K562 (cell line): Measurements from ENCODE around the gene APOBEC3A. TPM values are rescaled to one million over a fixed set of nuclear protein-coding genes. Genes with fewer than 3 reads are reported as not detected.
A peak's percentile ranks its signal among the peaks of the same experiment; 100 is the strongest.

ENCODE experiments used
- ATAC-seq: fragments of 200-7000 bp; cut with Tn5 transposase; 3 replicates; pipeline ENCODE4 v1.9.1; 2020; ENCODE audit warnings: moderate library complexity
- BruUV-seq: library from RNA; stranded (reverse); fragments of 400-500 nt; replicated peaks from 2 replicates; lab custom pipeline; 2021; lab: Mats Ljungman, UMichigan
- CTCF ChIA-PET: fragments of 300-600 bp; formaldehyde crosslinking; extraction: SDS; loops from one replicate; lab custom pipeline; 2021; ENCODE audit warnings: low intra/inter-chr PET ratio; lab: Yijun Ruan, JAX
- POLR2A ChIA-PET: fragments of 300-600, 350-650 bp; sonication (Branson Sonifier 250); formaldehyde crosslinking; extraction: SDS; loops from one replicate; lab custom pipeline; 2021; ENCODE audit warnings: antibody characterized with exemption, inconsistent platforms; lab: Yijun Ruan, JAX
- DNase-seq, 4 experiments: peaks; one replicate each; pipeline versions ENCODE4 v3.0.0 to v3.0.0-alpha.2; 2011 to 2018; ENCODE audit warnings: low spot score in 3 of 4, mixed read lengths in 3 of 4; ENCODE audit errors: extremely low read depth in 1 of 4
- FAIRE-seq: peaks from 2 replicates; lab custom pipeline; 2011; peaks lifted over from hg19 to GRCh38; lab: Jason Lieb, UNC
- H2AFZ ChIP-seq: 2 replicates; pipeline ENCODE4 v1.6.0; 2011; ENCODE audit warnings: low read depth, low read length, control low read depth, inconsistent platforms
- H3K27ac ChIP-seq: fragments of 200-600 bp; 3 replicates; pipeline ENCODE4 v1.8.0; 2011; ENCODE audit warnings: low read depth, mild to moderate bottlenecking, control low read depth, inconsistent platforms, low read length, moderate library complexity, mixed read lengths; ENCODE audit errors: extremely low read depth
- H3K27me3 ChIP-seq, 2 experiments: fragments of 300-600 bp in 1 of 2; 2 replicates in 1 of 2; 3 replicates in 1 of 2; pipeline versions ENCODE4 v1.6.0 to v1.8.0; 2011; ENCODE audit warnings: inconsistent platforms in 2 of 2, low read length in 2 of 2, mild to moderate bottlenecking in 1 of 2, mixed read lengths in 1 of 2, moderate library complexity in 1 of 2; ENCODE audit not compliant: control insufficient read depth in 2 of 2, insufficient read depth in 2 of 2
- H3K36me3 ChIP-seq: fragments of 300-600 bp; 3 replicates; pipeline ENCODE4 v1.8.0; 2011; ENCODE audit warnings: mild to moderate bottlenecking, low read length, inconsistent platforms; ENCODE audit not compliant: control insufficient read depth, insufficient read depth
- H3K4me1 ChIP-seq, 2 experiments: fragments of 200-600 bp in 1 of 2; replicated peaks in 1 of 2; 2 replicates in 1 of 2; 3 replicates in 1 of 2; pipeline versions ENCODE4 v1.5.1 to v1.8.0; 2011; ENCODE audit warnings: inconsistent platforms in 2 of 2, low read length in 2 of 2, mild to moderate bottlenecking in 1 of 2, mixed read lengths in 1 of 2, moderate library complexity in 1 of 2; ENCODE audit not compliant: control insufficient read depth in 2 of 2, insufficient read depth in 2 of 2
- H3K4me2 ChIP-seq: 2 replicates; pipeline ENCODE4 v1.6.1; 2011; ENCODE audit warnings: low read length, control low read depth, inconsistent platforms, mixed read lengths; ENCODE audit not compliant: insufficient read depth
- H3K4me3 ChIP-seq: fragments of 200-600 bp; sonication (generic), shearing (Covaris generic); 2 replicates; pipeline ENCODE4 v1.5.1; 2016; ENCODE audit warnings: control low read depth, inconsistent platforms
- H3K79me2 ChIP-seq: fragments of 200-600 bp; 3 replicates; pipeline ENCODE4 v1.8.0; 2011; ENCODE audit warnings: low read length, inconsistent platforms; ENCODE audit not compliant: control insufficient read depth, insufficient read depth
- H3K9ac ChIP-seq, 2 experiments: 2 replicates each; pipeline versions ENCODE4 v1.6.0 to v1.6.1; 2011; ENCODE audit warnings: low read depth in 2 of 2, low read length in 2 of 2, control low read depth in 1 of 2, inconsistent platforms in 1 of 2, mild to moderate bottlenecking in 1 of 2, mixed read lengths in 1 of 2; ENCODE audit not compliant: insufficient read depth in 1 of 2
- H3K9me1 ChIP-seq: one replicate; pipeline ENCODE4 v1.6.0; 2011; ENCODE audit warnings: inconsistent platforms, mild to moderate bottlenecking, low read length, moderate library complexity; ENCODE audit not compliant: control insufficient read depth, insufficient read depth
- H3K9me3 ChIP-seq: replicated peaks from 2 replicates; pipeline ENCODE4 v1.5.1; 2011; ENCODE audit warnings: low read depth, low read length, inconsistent platforms; ENCODE audit not compliant: control insufficient read depth, insufficient read depth
- H4K20me1 ChIP-seq: replicated peaks from 2 replicates; pipeline ENCODE4 v1.6.1; 2011; ENCODE audit warnings: low read length, inconsistent platforms, mixed read lengths; ENCODE audit not compliant: control insufficient read depth, insufficient read depth
- CEBPB ChIP-seq: fragments of 450-650 bp; IDR thresholded peaks from 2 replicates; pipeline ENCODE4 v1.6.1; 2016; ENCODE audit warnings: missing genetic modification characterization, missing compliant biosample characterization
- HDGF ChIP-seq: fragments of 450-650 bp; IDR thresholded peaks from 2 replicates; pipeline ENCODE4 v1.6.1; 2016
- STAG1 ChIP-seq: sonication (generic); formaldehyde crosslinking; IDR thresholded peaks from 2 replicates; pipeline ENCODE4 v1.5.0; 2020; ENCODE audit warnings: missing genetic modification reagents, borderline replicate concordance
- WGBS: fragments of 100-300 bp; shearing (Covaris generic); methylation state at CpG from one replicate; pipeline ENCODE4 v1.1.6; 2016; ENCODE audit warnings: low coverage, mixed read lengths; ENCODE audit not compliant: insufficient coverage; ENCODE audit errors: missing lambda C conversion rate; 5-methylcytosine and 5-hydroxymethylcytosine counted together
- in situ Hi-C: fragments of 300-500 bp; cut with MboI; formaldehyde crosslinking; loops from 4 replicates; pipeline ENCODE4 v1.15.0; 2018; ENCODE audit warnings: inconsistent platforms, mixed read lengths
- intact Hi-C: fragments of 100-400 bp; cut with micrococcal nuclease; formaldehyde crosslinking; loops from 2 replicates; pipeline ENCODE4 v1.14.2; 2022
- polyA plus RNA-seq, 8 experiments: library from polyadenylated mRNA; depleted of rRNA in 4 of 8; stranded (reverse) in 5 of 8; unstranded in 3 of 8; fragments of >200 nt; fragmentation: Nextera tagmentation in 2 of 8; fragmentation: Illumina TruSeq in 1 of 8; extraction: Ambion mirVana in 2 of 8; extraction: Trizol in 1 of 8; gene quantifications; 2 replicates each; pipeline versions ENCODE4 v1.2.1 to v1.2.3, GENCODE V29; 2011 to 2014; ENCODE audit warnings: inconsistent platforms in 1 of 8, missing spikeins in 1 of 8
- total RNA-seq, 7 experiments: library from RNA; depleted of rRNA in 6 of 7; stranded (reverse); fragments of >200 nt in 6 of 7; fragmentation: Illumina TruSeq in 2 of 7; extraction: Trizol in 2 of 7; gene quantifications; 2 replicates each; pipeline versions ENCODE4 v1.2.1 to v1.2.3, GENCODE V29; 2011 to 2021; ENCODE audit warnings: low replicate concordance in 1 of 7
- TF ChIP-seq, protein P1 (sequence below): fragments of 250-450 bp; sonication (Bioruptor Pico); IDR thresholded peaks from 2 replicates; pipeline ENCODE4 v1.4.0; 2020; ENCODE audit warnings: borderline replicate concordance

Gene APOBEC3A
- total and polyA plus RNA-seq, 9 of the 15 experiments (the other 6 are each of a cell fraction or from before 2014, with no cell fraction given): 0.04 TPM; not detected in 8

DNA sequence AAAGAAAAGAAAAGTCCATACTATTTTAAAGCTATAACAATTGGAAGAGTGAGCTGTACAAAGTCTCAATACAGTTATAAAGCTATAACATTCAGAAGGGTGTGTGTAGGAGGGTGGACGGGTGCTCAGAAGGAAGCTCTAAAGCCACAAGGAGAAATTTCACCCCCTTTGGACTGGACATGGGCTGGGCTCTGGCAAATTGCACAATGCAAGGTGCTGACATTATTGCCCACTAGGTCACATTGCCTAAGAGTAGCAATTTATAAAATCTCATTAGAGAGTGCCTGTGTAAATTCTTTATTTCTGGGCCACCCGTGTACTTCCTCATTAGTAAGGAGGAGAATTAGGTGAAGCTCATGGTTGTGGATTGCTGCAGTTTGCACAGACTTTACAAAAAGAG is 5.7 kb upstream of the APOBEC3A start:
- FAIRE-seq: no peak
- no peak for ATAC-seq
- peaks cover 5 to 18% of the 10 kb centered on the region in 2 experiments; a peak in 4 of 5 replicates for H3K4me1 ChIP-seq
- H3K9me1 ChIP-seq: no peaks in the 10 kb centered on the region
- H3K4me2 ChIP-seq: no peak overlapping the region
- TF ChIP-seq CEBPB (tag): 0 out of 2 replicates have a peak, but pooled peaks have one; percentile 37
- TF ChIP-seq HDGF: no peak
- H3K27ac ChIP-seq: no peak overlapping the region
- POLR2A ChIA-PET: interaction anchor here (0.9 to 1.0 kb wide), 2 partner anchors 10 to 27 kb away, joined by 3 to 4 read pairs; no protein-coding TSS in a partner anchor
- peaks cover 8 to 18% of the 10 kb centered on the region in 2 experiments; a peak in 4 of 5 replicates for H3K27me3 ChIP-seq
- no peak overlapping the region for H3K9ac ChIP-seq
- no peaks in the 10 kb centered on the region for H3K9me3 ChIP-seq
- H3K36me3 ChIP-seq: no peaks in the 10 kb centered on the region
- 0 out of 2 replicates have a peak, but pooled peaks cover 4% of the 10 kb centered on the region for H4K20me1 ChIP-seq
- no peaks in the 10 kb centered on the region for H3K79me2 ChIP-seq
- intact Hi-C loops (no loop called here), in situ Hi-C loops (no loop called here)
- no peak overlapping the region for H3K4me3 ChIP-seq
- no peak for DNase-seq
- CTCF ChIA-PET: no interaction called here
- no peak overlapping the region for H2AFZ ChIP-seq
- WGBS: 0% methylated on average over 1 of the region's 2 CpGs
- BruUV-seq: no TSS peak

DNA sequence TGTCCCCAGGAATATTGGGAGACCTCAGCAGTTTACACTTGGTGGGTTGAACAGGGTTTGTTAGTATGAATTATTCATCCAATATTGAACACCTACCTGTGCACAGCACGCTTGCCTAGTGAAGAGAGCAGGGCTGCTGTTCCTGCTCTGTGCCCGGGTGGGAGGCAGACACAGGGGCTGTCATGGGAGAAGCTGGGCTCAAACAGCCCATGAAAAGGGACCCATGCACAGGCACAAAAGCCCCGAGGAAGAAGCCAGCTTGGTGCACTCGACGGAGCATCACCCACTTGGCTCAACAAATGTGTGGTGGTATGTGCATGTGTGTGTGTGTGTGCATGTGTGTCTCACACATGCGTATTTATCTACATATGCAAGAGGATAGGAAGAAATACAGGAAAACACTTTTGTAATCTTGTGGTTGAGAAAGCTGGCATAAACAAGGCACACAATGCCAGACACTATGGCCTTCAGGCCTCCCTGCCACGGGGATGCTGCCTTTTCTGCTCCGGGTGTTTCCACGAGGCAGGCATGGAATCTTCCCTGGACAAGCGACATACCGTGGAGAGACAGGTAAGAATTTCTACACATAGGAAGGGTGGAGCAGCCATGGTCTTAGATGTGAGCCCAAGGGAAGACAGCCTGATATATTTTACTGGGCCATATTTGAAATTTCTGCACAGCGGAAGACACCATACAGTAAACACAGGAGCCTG is 5.0 kb upstream of the APOBEC3A start:
- TF ChIP-seq, protein P1, sequence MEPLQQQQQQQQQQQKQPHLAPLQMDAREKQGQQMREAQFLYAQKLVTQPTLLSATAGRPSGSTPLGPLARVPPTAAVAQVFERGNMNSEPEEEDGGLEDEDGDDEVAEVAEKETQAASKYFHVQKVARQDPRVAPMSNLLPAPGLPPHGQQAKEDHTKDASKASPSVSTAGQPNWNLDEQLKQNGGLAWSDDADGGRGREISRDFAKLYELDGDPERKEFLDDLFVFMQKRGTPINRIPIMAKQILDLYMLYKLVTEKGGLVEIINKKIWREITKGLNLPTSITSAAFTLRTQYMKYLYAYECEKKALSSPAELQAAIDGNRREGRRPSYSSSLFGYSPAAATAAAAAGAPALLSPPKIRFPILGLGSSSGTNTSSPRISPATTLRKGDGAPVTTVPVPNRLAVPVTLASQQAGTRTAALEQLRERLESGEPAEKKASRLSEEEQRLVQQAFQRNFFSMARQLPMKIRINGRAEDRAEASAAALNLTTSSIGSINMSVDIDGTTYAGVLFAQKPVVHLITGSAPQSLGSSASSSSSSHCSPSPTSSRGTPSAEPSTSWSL (CRISPR knock-in tag): no peak
- no peak for TF ChIP-seq STAG1 (CRISPR knock-in tag)
- H3K4me3 ChIP-seq: no peak overlapping the region
- no TSS peak for BruUV-seq
- H3K36me3 ChIP-seq: no peaks in the 10 kb centered on the region
- in situ Hi-C loops (no loop called here), intact Hi-C loops (no loop called here)
- DNase-seq (no peak), FAIRE-seq (no peak), ATAC-seq (no peak)
- peaks cover 5 to 18% of the 10 kb centered on the region in 2 experiments; a peak in 4 of 5 replicates for H3K4me1 ChIP-seq
- no peak overlapping the region for H3K9ac ChIP-seq
- no peaks in the 10 kb centered on the region for H3K79me2 ChIP-seq
- WGBS: 34% methylated on average over 7 of the region's 12 CpGs
- H3K4me2 ChIP-seq: no peak overlapping the region
- 0 out of 2 replicates have a peak, but pooled peaks cover under 1% of the 10 kb centered on the region for H4K20me1 ChIP-seq
- H3K27ac ChIP-seq: no peak overlapping the region
- ChIA-PET CTCF (no interaction called here), POLR2A (interaction anchor here (0.9 to 1.0 kb wide), 2 partner anchors 9 to 28 kb away, joined by 3 to 4 read pairs; no protein-coding TSS in a partner anchor)
- no peaks in the 10 kb centered on the region for H3K9me1 ChIP-seq
- no peaks in the 10 kb centered on the region for H3K9me3 ChIP-seq
- H2AFZ ChIP-seq: no peak overlapping the region
- peaks cover 6 to 11% of the 10 kb centered on the region in 2 experiments; a peak in 4 of 5 replicates for H3K27me3 ChIP-seq
